GM12878 (cell line): ENCODE results near the gene CD84. TPM values are rescaled to one million over a fixed set of nuclear protein-coding genes. Genes with fewer than 3 reads are reported as not detected.

ENCODE experiments used
- ATAC-seq: fragments of 200-7000 bp; cut with Tn5 transposase; 3 replicates; pipeline ENCODE4 v1.9.1; 2020; ENCODE audit warnings: mild to moderate bottlenecking, moderate library complexity
- BruUV-seq: library from RNA; stranded (reverse); fragments of 400-500 nt; replicated peaks from 2 replicates; lab custom pipeline; 2021; lab: Mats Ljungman, UMichigan
- CTCF ChIA-PET: fragments of 300-600 bp; sonication (Branson Sonifier 250); formaldehyde crosslinking; extraction: SDS; loops from one replicate; lab custom pipeline; 2021; ENCODE audit warnings: inconsistent platforms; lab: Yijun Ruan, JAX
- POLR2A ChIA-PET: fragments of 350-600 bp; formaldehyde crosslinking; extraction: SDS; loops from one replicate; lab custom pipeline; 2021; ENCODE audit warnings: inconsistent platforms; lab: Charles Lee
- RAD21 ChIA-PET: fragments of 300-600 bp; sonication (Branson Sonifier 250); formaldehyde crosslinking; loops from one replicate; lab custom pipeline; 2023; ENCODE audit warnings: antibody characterized with exemption; ENCODE audit not compliant: unreplicated experiment; lab: Charles Lee
- SMC1A ChIA-PET: fragments of 300-600 bp; sonication (Branson Sonifier 250); formaldehyde crosslinking; loops from one replicate; lab custom pipeline; 2023; ENCODE audit not compliant: unreplicated experiment, uncharacterized antibody; lab: Charles Lee
- DNase-seq: peaks from one replicate; pipeline ENCODE4 v3.0.0-alpha.2; 2011; ENCODE audit warnings: low read depth, low spot score
- FAIRE-seq: peaks from 3 replicates; lab custom pipeline; 2011; peaks lifted over from hg19 to GRCh38; lab: Jason Lieb, UNC
- H2AFZ ChIP-seq: 2 replicates; pipeline ENCODE4 v1.6.0; 2011; ENCODE audit warnings: low read depth, low read length, control low read depth; ENCODE audit not compliant: control insufficient read depth
- H3K27ac ChIP-seq: 2 replicates; pipeline ENCODE4 v1.5.1; 2011; ENCODE audit warnings: control low read depth; ENCODE audit not compliant: control insufficient read depth, insufficient read depth
- H3K27me3 ChIP-seq, 2 experiments: replicated peaks in 1 of 2; 2 replicates each; pipeline versions ENCODE4 v1.6.0 to v1.6.1; 2011; ENCODE audit warnings: low read length in 1 of 2; ENCODE audit not compliant: control insufficient read depth in 2 of 2, insufficient read depth in 2 of 2
- H3K36me3 ChIP-seq, 2 experiments: 2 replicates each; pipeline ENCODE4 v1.5.1; 2011; ENCODE audit warnings: low read length in 1 of 2; ENCODE audit not compliant: control insufficient read depth in 2 of 2, insufficient read depth in 2 of 2
- H3K4me1 ChIP-seq: 2 replicates; pipeline ENCODE4 v1.6.1; 2011; ENCODE audit warnings: mild to moderate bottlenecking, low read length, moderate library complexity, mixed read lengths; ENCODE audit not compliant: control insufficient read depth, insufficient read depth
- H3K4me2 ChIP-seq: 2 replicates; pipeline ENCODE4 v1.6.0; 2011; ENCODE audit warnings: control low read depth; ENCODE audit not compliant: control insufficient read depth, insufficient read depth
- H3K4me3 ChIP-seq: fragments of 200-600 bp; sonication (generic); 2 replicates; pipeline ENCODE4 v1.5.1; 2016
- H3K79me2 ChIP-seq: 2 replicates; pipeline ENCODE4 v1.6.0; 2011; ENCODE audit warnings: low read length; ENCODE audit not compliant: control insufficient read depth, insufficient read depth
- H3K9ac ChIP-seq: 2 replicates; pipeline ENCODE4 v1.8.0; 2011; ENCODE audit warnings: low read length, control low read depth, mixed read lengths; ENCODE audit not compliant: control insufficient read depth, insufficient read depth
- H3K9me3 ChIP-seq: replicated peaks from 3 replicates; pipeline ENCODE4 v1.5.1; 2011; ENCODE audit warnings: mild to moderate bottlenecking, low read length; ENCODE audit not compliant: control insufficient read depth, insufficient read depth
- H4K20me1 ChIP-seq: 2 replicates; pipeline ENCODE4 v1.6.0; 2011; ENCODE audit not compliant: control insufficient read depth, insufficient read depth
- CEBPB ChIP-seq, 2 experiments: fragments of 150-350 bp in 1 of 2; IDR thresholded peaks; 2 replicates each; pipeline ENCODE4 v1.6.1; 2012 to 2014; ENCODE audit warnings: low read depth in 2 of 2, low read length in 2 of 2, borderline replicate concordance in 1 of 2, inconsistent platforms in 1 of 2
- NR2F1 ChIP-seq: fragments of 450-650 bp; conservative IDR thresholded peaks from 2 replicates; pipeline ENCODE4 v1.6.1; 2017; ENCODE audit warnings: mild to moderate bottlenecking
- RUNX3 ChIP-seq: IDR thresholded peaks from 2 replicates; pipeline ENCODE4 v1.6.1; 2012; ENCODE audit warnings: low read length, inconsistent platforms
- SP1 ChIP-seq: IDR thresholded peaks from one replicate; pipeline ENCODE4 v1.6.1; 2011; ENCODE audit warnings: low read depth, low read length
- ZNF207 ChIP-seq: fragments of 450-650 bp; IDR thresholded peaks from 2 replicates; pipeline ENCODE4 v1.6.1; 2014; ENCODE audit warnings: antibody characterized with exemption, mild to moderate bottlenecking, borderline replicate concordance
- ZNF217 ChIP-seq: fragments of 450-650 bp; IDR thresholded peaks from 2 replicates; pipeline ENCODE4 v1.6.1; 2017; ENCODE audit warnings: antibody characterized with exemption, mild to moderate bottlenecking
- WGBS: methylation state at CpG from one replicate; pipeline ENCODE4 v1.1.6; 2016; ENCODE audit warnings: low lambda C conversion rate; ENCODE audit not compliant: insufficient replicate concordance, insufficient coverage; ENCODE audit errors: missing lambda C conversion rate; 5-methylcytosine and 5-hydroxymethylcytosine counted together
- in situ Hi-C: fragments of 300-500 bp; cut with MboI; formaldehyde crosslinking; loops from 9 replicates; pipeline ENCODE4 v1.14.3; 2018; ENCODE audit warnings: mixed read lengths
- intact Hi-C: fragments of 100-400 bp; cut with micrococcal nuclease; formaldehyde crosslinking; loops from one replicate; pipeline ENCODE4 v1.14.2; 2022; ENCODE audit not compliant: unreplicated experiment
- polyA plus RNA-seq, 11 experiments: library from polyadenylated mRNA; depleted of rRNA in 4 of 11; unstranded in 6 of 11; stranded (reverse) in 5 of 11; fragments of >200 nt; fragmentation: Nextera tagmentation in 4 of 11; fragmentation: Illumina TruSeq in 1 of 11; extraction: Ambion mirVana in 4 of 11; extraction: Trizol in 1 of 11; gene quantifications; 1 replicate in 1 of 11; 2 replicates in 10 of 11; pipeline versions ENCODE4 v1.2.1 to v1.2.3, GENCODE V29; 2011 to 2016; ENCODE audit warnings: inconsistent platforms in 2 of 11, missing spikeins in 2 of 11, low read depth in 1 of 11
- total RNA-seq, 4 experiments: library from RNA; depleted of rRNA in 3 of 4; stranded (reverse); fragments of >200 nt in 3 of 4; fragmentation: Illumina TruSeq in 1 of 4; extraction: Trizol in 1 of 4; gene quantifications; 2 replicates each; pipeline versions ENCODE4 v1.2.1 to v1.2.3, GENCODE V29; 2013 to 2021
- TF ChIP-seq, protein P1 (sequence below): IDR thresholded peaks from 2 replicates; pipeline ENCODE4 v1.6.1; 2011; ENCODE audit warnings: borderline replicate concordance, low read depth, mild to moderate bottlenecking, moderate library complexity, low read length; ENCODE audit not compliant: insufficient read depth, poor library complexity, severe bottlenecking
- TF ChIP-seq, protein P2 (sequence below): fragments of 450-650 bp; IDR thresholded peaks from 2 replicates; pipeline ENCODE4 v1.6.1; 2016; ENCODE audit warnings: mild to moderate bottlenecking
- TF ChIP-seq, protein P3 (sequence below): IDR thresholded peaks from 2 replicates; pipeline ENCODE4 v1.6.1; 2012; ENCODE audit warnings: mild to moderate bottlenecking, low read depth, low read length
- TF ChIP-seq, protein P4 (sequence below): IDR thresholded peaks from 2 replicates; pipeline ENCODE4 v1.6.1; 2012; ENCODE audit warnings: low read length, inconsistent platforms

CD84 gene
- total and polyA plus RNA-seq, 10 of the 15 experiments (the other 5 are each of a cell fraction or from before 2014, with no cell fraction given) = 3.4 to 20.3 (median 11.7) TPM

DNA sequence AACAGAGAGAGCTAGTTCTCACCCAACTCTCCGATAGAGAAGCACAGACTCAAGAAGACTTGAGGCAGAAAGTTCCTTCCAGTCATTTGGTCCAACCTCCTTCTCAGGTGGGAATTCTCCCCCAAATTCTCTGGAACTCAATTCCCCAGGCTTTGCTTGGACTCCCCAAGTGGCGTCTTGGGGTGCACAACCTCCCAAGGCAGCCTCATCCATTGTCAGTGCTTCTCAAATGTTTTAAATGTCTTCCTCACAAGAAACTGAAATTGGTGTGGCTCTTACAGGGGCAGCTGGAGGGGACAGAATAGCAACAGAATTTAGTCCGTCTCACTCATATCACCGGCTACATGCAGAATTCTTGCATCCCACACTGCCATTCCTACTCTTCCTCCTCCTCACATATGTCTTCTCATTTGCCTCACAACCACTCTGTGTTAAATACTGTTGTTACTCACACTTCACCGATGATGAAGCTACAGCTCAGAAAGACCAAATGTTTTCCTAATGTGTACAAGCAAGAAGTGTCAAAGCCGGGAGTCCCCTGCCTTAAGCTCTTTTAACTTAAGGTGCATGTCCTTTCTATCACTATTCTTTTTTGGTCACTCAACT lies 33.4 kb upstream of the CD84 start (continued):
- TF ChIP-seq, protein P1, sequence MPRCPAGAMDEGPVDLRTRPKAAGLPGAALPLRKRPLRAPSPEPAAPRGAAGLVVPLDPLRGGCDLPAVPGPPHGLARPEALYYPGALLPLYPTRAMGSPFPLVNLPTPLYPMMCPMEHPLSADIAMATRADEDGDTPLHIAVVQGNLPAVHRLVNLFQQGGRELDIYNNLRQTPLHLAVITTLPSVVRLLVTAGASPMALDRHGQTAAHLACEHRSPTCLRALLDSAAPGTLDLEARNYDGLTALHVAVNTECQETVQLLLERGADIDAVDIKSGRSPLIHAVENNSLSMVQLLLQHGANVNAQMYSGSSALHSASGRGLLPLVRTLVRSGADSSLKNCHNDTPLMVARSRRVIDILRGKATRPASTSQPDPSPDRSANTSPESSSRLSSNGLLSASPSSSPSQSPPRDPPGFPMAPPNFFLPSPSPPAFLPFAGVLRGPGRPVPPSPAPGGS = peak; percentile 65
- TF ChIP-seq, protein P2, sequence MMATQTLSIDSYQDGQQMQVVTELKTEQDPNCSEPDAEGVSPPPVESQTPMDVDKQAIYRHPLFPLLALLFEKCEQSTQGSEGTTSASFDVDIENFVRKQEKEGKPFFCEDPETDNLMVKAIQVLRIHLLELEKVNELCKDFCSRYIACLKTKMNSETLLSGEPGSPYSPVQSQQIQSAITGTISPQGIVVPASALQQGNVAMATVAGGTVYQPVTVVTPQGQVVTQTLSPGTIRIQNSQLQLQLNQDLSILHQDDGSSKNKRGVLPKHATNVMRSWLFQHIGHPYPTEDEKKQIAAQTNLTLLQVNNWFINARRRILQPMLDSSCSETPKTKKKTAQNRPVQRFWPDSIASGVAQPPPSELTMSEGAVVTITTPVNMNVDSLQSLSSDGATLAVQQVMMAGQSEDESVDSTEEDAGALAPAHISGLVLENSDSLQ = no peak
- no peak for TF ChIP-seq SP1

DNA sequence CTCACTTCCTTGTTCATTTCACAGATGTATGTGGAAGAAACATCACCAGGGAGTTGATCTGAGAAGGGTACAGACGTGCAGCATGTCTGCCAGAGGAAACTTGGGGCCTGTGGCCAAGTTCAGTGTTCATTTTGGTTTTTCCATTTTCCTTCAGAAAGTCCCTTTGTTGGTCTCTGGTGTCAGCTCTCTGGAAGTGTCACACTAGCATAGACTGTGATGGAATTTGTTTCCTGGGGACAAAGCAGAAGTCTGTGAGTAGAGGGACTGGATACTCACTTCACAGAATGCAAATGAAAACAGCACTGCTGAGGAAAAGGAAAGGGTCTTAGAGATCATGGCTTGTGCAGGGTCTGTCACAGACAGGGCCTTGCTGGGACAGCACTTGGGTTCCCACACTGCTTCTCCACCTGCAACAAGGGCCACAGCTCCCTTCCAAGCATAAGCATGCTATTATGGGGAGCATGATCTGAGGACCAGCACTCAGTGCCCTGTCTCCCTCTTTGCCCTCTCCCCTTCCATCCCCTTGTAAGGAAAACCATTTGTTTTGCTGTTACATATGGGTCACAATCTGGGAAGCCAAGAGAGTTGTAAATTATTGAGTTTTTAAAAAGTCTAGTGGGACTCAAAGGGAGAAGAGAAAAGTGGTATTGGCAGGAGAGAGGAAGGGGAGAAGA lies 31.4 kb upstream of the CD84 start:
- H3K79me2 ChIP-seq = no peaks in the 10 kb centered on the region
- in situ Hi-C loops (no loop called here), intact Hi-C loops (no loop called here)
- no peak for ATAC-seq
- no peak overlapping the region for H3K4me3 ChIP-seq
- ChIA-PET CTCF (interaction anchor here (0.6 to 9.9 kb wide), 9 partner anchors 8 to 380 kb away, joined by 3 to 355 read pairs (median 12); partner anchors contain the start of gene CD84), SMC1A (interaction anchor here (0.8 to 7.1 kb wide), 12 partner anchors 8 to 417 kb away, joined by 3 to 395 read pairs (median 4); partner anchors contain the start of gene SLAMF6), POLR2A (interaction anchor here (1.5 to 2.5 kb wide), 3 partner anchors 9 to 64 kb away, joined by 3 to 15 read pairs (median 4); no protein-coding TSS in a partner anchor), RAD21 (interaction anchor here (1.3 to 8.3 kb wide), 4 partner anchors 14 to 180 kb away, joined by 3 to 257 read pairs (median 73); no protein-coding TSS in a partner anchor)
- peaks cover 25% of the 10 kb centered on the region for H3K4me1 ChIP-seq
- H4K20me1 ChIP-seq = no peaks in the 10 kb centered on the region
- no peak overlapping the region for H3K27ac ChIP-seq
- FAIRE-seq = no peak
- no peaks in the 10 kb centered on the region for H3K9me3 ChIP-seq
- H3K27me3 ChIP-seq = no peaks in the 10 kb centered on the region
- H3K4me2 ChIP-seq = no peak overlapping the region
- no TSS peak for BruUV-seq
- no peak overlapping the region for H3K9ac ChIP-seq
- WGBS = 0% methylated on average over 1 of the region's 1 CpG
- H2AFZ ChIP-seq = no peak overlapping the region
- DNase-seq = no peak
- peaks cover 13 to 24% of the 10 kb centered on the region in 2 experiments for H3K36me3 ChIP-seq
- no peak for TF ChIP-seq CEBPB (IDR thresholded peaks at IDR 0.05; ENCODE audit: borderline replicate concordance in 1 of 2, low read depth in 2 of 2, low read length in 2 of 2)
- no peak for TF ChIP-seq ZNF207
- no peak for TF ChIP-seq ZNF217
- TF ChIP-seq, protein P3, sequence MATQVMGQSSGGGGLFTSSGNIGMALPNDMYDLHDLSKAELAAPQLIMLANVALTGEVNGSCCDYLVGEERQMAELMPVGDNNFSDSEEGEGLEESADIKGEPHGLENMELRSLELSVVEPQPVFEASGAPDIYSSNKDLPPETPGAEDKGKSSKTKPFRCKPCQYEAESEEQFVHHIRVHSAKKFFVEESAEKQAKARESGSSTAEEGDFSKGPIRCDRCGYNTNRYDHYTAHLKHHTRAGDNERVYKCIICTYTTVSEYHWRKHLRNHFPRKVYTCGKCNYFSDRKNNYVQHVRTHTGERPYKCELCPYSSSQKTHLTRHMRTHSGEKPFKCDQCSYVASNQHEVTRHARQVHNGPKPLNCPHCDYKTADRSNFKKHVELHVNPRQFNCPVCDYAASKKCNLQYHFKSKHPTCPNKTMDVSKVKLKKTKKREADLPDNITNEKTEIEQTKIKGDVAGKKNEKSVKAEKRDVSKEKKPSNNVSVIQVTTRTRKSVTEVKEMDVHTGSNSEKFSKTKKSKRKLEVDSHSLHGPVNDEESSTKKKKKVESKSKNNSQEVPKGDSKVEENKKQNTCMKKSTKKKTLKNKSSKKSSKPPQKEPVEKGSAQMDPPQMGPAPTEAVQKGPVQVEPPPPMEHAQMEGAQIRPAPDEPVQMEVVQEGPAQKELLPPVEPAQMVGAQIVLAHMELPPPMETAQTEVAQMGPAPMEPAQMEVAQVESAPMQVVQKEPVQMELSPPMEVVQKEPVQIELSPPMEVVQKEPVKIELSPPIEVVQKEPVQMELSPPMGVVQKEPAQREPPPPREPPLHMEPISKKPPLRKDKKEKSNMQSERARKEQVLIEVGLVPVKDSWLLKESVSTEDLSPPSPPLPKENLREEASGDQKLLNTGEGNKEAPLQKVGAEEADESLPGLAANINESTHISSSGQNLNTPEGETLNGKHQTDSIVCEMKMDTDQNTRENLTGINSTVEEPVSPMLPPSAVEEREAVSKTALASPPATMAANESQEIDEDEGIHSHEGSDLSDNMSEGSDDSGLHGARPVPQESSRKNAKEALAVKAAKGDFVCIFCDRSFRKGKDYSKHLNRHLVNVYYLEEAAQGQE = no peak
- no peak for TF ChIP-seq SP1
- TF ChIP-seq, protein P4, sequence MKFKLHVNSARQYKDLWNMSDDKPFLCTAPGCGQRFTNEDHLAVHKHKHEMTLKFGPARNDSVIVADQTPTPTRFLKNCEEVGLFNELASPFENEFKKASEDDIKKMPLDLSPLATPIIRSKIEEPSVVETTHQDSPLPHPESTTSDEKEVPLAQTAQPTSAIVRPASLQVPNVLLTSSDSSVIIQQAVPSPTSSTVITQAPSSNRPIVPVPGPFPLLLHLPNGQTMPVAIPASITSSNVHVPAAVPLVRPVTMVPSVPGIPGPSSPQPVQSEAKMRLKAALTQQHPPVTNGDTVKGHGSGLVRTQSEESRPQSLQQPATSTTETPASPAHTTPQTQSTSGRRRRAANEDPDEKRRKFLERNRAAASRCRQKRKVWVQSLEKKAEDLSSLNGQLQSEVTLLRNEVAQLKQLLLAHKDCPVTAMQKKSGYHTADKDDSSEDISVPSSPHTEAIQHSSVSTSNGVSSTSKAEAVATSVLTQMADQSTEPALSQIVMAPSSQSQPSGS = peak; percentile 8; the same call in 1 of the 2 replicates
- TF ChIP-seq, protein P1 = no peak
- no peak for TF ChIP-seq RUNX3
- no peak for TF ChIP-seq NR2F1
